ENCODE data around the gene ATAD1. TPM values are rescaled to one million over a fixed set of nuclear protein-coding genes. Genes with fewer than 3 reads are reported as not detected.
A peak's percentile ranks its signal among the peaks of the same experiment; 100 is the strongest.

The ATAD1 gene
- total and polyA plus RNA-seq, 5 donors from 2014 or later: 31.5 to 50.1 (median 33.9) TPM

DNA sequence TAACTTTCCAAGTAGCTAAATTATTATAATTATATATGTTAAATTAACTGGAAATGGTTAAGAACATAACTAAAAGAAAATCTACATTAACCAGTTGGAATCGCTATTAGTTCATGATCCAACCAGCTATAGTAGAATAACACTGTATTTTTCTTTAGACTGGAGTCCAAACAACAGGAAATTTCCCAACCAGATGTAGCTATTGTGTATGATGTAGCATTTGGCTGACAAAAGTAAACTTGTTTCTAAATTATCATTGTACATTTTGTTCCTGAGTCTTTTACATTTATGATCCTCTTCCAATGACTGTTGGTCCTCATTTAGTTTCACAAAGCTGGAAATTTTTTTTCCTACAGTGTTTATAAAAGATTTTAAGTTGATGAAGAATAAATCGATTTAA is 96.2 kb downstream of the ATAD1 start:
- ATAC-seq (ENCODE audit: low read depth in 2 of 2) (no peak), DNase-seq (no peak)
- Mint-ChIP-seq H3K36me3 (no peaks in the 10 kb centered on the region), H3K27me3 (peaks cover 25% of the 10 kb centered on the region), H3K9me3 (no peaks in the 10 kb centered on the region), H3K4me1 (no peaks in the 10 kb centered on the region), H3K27ac (no peak overlapping the region), H3K4me3 (no peak overlapping the region)
- Histone ChIP-seq H3K27me3 (ENCODE audit: control insufficient read depth, insufficient read depth, low read length) (peaks cover 3% of the 10 kb centered on the region), H3K4me3 (ENCODE audit: low read depth, low read length) (no peak overlapping the region), H3K27ac (ENCODE audit: insufficient read depth, low read length, poor library complexity, severe bottlenecking) (no peak overlapping the region), H3K9me3 (ENCODE audit: control insufficient read depth in 2 of 2, low read length in 2 of 2) (no peaks in the 10 kb centered on the region), H3K36me3 (ENCODE audit: control insufficient read depth, insufficient read depth, low read length) (no peaks in the 10 kb centered on the region), H3K4me1 (ENCODE audit: control insufficient read depth, insufficient read depth, low read length, poor library complexity, severe bottlenecking) (no peaks in the 10 kb centered on the region)

DNA sequence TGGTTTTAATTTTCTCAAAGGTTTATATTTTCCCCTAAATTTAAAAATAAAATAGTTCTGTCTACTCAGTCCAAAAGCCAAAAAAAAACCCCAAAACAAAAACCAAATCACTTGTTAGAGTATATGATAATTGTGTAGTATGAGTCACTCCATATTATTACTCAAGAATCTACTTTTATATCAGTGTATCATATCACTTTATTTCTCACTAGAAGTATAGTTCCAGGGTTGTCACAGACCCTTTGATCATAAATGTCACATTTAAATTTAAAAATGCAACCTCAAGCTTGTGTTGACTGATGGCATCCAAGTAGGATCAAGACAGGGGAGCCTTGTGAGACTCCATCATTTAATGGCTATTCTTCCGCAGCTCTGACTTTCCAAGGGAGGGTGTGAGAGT is 97.4 kb downstream of the ATAD1 start:
- Mint-ChIP-seq H3K9me3 (no peaks in the 10 kb centered on the region), H3K4me3 (no peak overlapping the region), H3K36me3 (no peaks in the 10 kb centered on the region), H3K4me1 (peaks cover 0 to 2% (median under 1%) of the 10 kb centered on the region in 4 donors), H3K27ac (no peak overlapping the region), H3K27me3 (peaks cover 21% of the 10 kb centered on the region)
- Histone ChIP-seq H3K36me3 (ENCODE audit: control insufficient read depth, insufficient read depth, low read length) (no peaks in the 10 kb centered on the region), H3K27ac (ENCODE audit: insufficient read depth, low read length, poor library complexity, severe bottlenecking) (no peak overlapping the region), H3K4me3 (ENCODE audit: low read depth, low read length) (no peak overlapping the region), H3K27me3 (ENCODE audit: control insufficient read depth, insufficient read depth, low read length) (peaks cover 3% of the 10 kb centered on the region), H3K4me1 (ENCODE audit: control insufficient read depth, insufficient read depth, low read length, poor library complexity, severe bottlenecking) (no peaks in the 10 kb centered on the region), H3K9me3 (ENCODE audit: control insufficient read depth in 2 of 2, low read length in 2 of 2) (no peaks in the 10 kb centered on the region)
- DNase-seq (no peak), ATAC-seq (ENCODE audit: low read depth in 2 of 2) (no peak)

DNA sequence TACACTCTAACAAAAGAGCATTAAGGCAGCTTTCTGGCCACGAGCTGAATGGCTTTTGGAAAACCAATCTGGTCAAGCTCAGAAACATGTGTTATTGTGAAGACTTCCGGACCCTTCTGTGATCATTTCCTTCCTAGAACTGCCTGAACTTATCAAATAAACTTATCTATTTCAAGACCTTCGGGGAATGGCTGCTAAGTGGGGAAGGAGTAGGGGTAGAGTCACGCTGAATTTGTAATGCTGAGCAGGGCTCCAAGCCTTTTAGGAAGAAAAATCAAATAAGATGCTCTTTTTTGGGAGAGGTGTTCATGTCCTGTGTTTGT is 101.7 kb downstream of the ATAD1 start:
- Mint-ChIP-seq H3K27ac (no peak overlapping the region), H3K4me1 (peaks cover 0 to 2% (median under 1%) of the 10 kb centered on the region in 4 donors), H3K36me3 (no peaks in the 10 kb centered on the region), H3K27me3 (peaks cover 21% of the 10 kb centered on the region), H3K4me3 (no peak overlapping the region), H3K9me3 (no peaks in the 10 kb centered on the region)
- DNase-seq (peak in 1 of 3 donors; percentile 7), ATAC-seq (ENCODE audit: low read depth in 2 of 2) (no peak)
- Histone ChIP-seq H3K27me3 (ENCODE audit: control insufficient read depth, insufficient read depth, low read length) (peaks cover 2% of the 10 kb centered on the region), H3K4me1 (ENCODE audit: control insufficient read depth, insufficient read depth, low read length, poor library complexity, severe bottlenecking) (no peaks in the 10 kb centered on the region), H3K36me3 (ENCODE audit: control insufficient read depth, insufficient read depth, low read length) (no peaks in the 10 kb centered on the region), H3K27ac (ENCODE audit: insufficient read depth, low read length, poor library complexity, severe bottlenecking) (no peak overlapping the region), H3K9me3 (ENCODE audit: control insufficient read depth in 2 of 2, low read length in 2 of 2) (no peaks in the 10 kb centered on the region), H3K4me3 (ENCODE audit: low read depth, low read length) (no peak overlapping the region)

DNA sequence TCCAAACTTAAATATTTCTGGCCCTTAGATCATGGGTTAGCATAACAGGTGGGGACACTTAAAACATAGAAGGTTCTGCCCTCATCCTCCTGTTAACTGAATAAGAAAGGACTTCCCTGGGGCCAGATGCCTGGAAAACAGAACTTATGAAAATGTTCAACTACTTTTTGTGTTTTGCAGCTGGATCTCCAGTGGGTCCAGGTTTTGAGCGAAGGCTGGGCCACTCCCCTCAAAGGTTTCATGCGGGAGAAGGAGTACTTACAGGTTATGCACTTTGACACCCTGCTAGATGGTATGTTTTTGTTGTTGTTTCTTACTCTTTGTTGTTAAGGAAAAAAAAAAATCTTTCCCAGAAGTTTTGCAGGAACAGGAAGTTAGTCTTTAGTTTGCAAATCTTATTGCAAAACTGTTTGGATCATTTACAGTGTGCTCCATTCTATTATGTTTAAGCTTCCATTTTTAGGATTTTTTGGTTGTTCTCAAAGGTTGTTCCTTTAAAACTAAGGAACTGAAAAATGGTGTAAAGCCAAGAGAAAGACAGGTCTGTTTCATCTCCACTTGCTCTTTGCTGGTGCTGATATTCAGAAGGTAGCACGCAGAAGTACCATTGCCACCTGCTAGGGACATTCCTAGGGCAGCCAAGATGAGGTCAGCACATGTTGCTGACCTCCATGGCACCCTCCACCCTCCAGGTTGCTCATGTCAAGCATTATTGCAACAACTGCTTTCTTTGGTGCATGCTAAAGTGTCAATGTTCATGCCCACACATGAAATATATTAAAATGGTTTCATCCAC is 102.3 kb downstream of the ATAD1 start:
- Mint-ChIP-seq H3K9me3 (no peaks in the 10 kb centered on the region), H3K36me3 (no peaks in the 10 kb centered on the region), H3K27ac (peak overlapping the region in 1 of 3 donors; percentile 11), H3K4me1 (peaks cover 0 to 2% (median under 1%) of the 10 kb centered on the region in 4 donors), H3K27me3 (peaks cover 19% of the 10 kb centered on the region), H3K4me3 (no peak overlapping the region)
- Histone ChIP-seq H3K9me3 (ENCODE audit: control insufficient read depth in 2 of 2, low read length in 2 of 2) (no peaks in the 10 kb centered on the region), H3K27ac (ENCODE audit: insufficient read depth, low read length, poor library complexity, severe bottlenecking) (no peak overlapping the region), H3K36me3 (ENCODE audit: control insufficient read depth, insufficient read depth, low read length) (no peaks in the 10 kb centered on the region), H3K27me3 (ENCODE audit: control insufficient read depth, insufficient read depth, low read length) (peaks cover 2% of the 10 kb centered on the region), H3K4me3 (ENCODE audit: low read depth, low read length) (no peak overlapping the region), H3K4me1 (ENCODE audit: control insufficient read depth, insufficient read depth, low read length, poor library complexity, severe bottlenecking) (no peaks in the 10 kb centered on the region)
- ATAC-seq (ENCODE audit: low read depth in 2 of 2) (no peak), DNase-seq (no peak)

DNA sequence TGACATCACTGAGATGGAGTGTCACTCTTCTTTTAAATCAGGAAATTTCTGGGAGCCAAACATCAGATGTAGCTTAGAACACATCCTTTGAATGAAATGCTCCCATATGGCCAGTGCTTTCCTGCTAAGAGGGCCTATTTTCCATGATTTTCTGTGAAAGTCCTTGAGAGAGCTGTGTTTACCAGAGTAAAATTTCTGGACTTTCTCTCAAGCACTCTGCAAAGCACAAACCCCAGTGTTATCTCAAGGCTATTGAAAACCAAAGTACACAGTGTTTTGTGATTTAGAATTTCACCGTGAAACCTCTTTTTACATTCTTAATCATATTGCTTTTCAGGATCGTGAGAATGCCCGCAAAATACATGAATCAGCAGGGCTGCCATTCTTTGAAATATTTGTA is 104.3 kb downstream of the ATAD1 start:
- Histone ChIP-seq H3K4me3 (ENCODE audit: low read depth, low read length) (no peak overlapping the region), H3K4me1 (ENCODE audit: control insufficient read depth, insufficient read depth, low read length, poor library complexity, severe bottlenecking) (no peaks in the 10 kb centered on the region), H3K36me3 (ENCODE audit: control insufficient read depth, insufficient read depth, low read length) (no peaks in the 10 kb centered on the region), H3K27me3 (ENCODE audit: control insufficient read depth, insufficient read depth, low read length) (peaks cover 9% of the 10 kb centered on the region), H3K9me3 (ENCODE audit: control insufficient read depth in 2 of 2, low read length in 2 of 2) (no peaks in the 10 kb centered on the region), H3K27ac (ENCODE audit: insufficient read depth, low read length, poor library complexity, severe bottlenecking) (no peak overlapping the region)
- Mint-ChIP-seq H3K27me3 (peaks cover 19% of the 10 kb centered on the region), H3K36me3 (no peaks in the 10 kb centered on the region), H3K9me3 (peaks cover 0 to 1% (median 0%) of the 10 kb centered on the region in 7 donors), H3K4me3 (no peak overlapping the region), H3K4me1 (peaks cover 0 to 2% (median under 1%) of the 10 kb centered on the region in 4 donors), H3K27ac (no peak overlapping the region)
- ATAC-seq (ENCODE audit: low read depth in 2 of 2): no peak
- DNase-seq: no peak

DNA sequence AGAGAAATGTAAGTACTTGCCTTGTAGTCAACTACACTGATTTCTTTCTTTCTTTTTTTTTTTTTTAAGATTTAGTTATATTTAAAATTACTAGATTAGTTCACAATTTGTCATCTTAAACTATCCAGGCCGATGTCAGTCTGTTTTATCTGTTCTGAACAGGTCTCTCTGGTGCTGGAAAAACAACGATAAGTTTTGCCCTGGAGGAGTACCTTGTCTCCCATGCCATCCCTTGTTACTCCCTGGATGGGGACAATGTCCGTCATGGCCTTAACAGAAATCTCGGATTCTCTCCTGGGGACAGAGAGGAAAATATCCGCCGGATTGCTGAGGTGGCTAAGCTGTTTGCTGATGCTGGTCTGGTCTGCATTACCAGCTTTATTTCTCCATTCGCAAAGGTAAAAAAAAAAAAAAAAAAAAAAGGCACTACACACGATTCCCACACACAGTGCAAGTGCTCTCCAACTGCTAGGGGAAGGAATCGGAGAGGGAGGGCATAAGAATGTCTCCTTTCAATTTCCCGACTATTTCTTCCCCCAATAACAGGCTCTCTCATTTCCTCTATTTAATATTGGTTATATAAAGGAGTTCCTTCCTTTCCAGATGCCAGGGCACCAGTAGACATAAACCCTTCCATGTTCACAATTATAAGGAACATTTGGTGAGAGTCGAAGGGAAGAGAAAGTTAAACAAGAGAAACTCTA is 105.0 kb downstream of the ATAD1 start:
- Mint-ChIP-seq H3K4me3 (no peak overlapping the region), H3K27ac (no peak overlapping the region), H3K27me3 (peaks cover 14% of the 10 kb centered on the region), H3K4me1 (peaks cover 0 to 2% (median under 1%) of the 10 kb centered on the region in 4 donors), H3K9me3 (peaks cover 0 to 1% (median 0%) of the 10 kb centered on the region in 7 donors), H3K36me3 (no peaks in the 10 kb centered on the region)
- H3K4me1 ChIP-seq (ENCODE audit: control insufficient read depth, insufficient read depth, low read length, poor library complexity, severe bottlenecking): no peaks in the 10 kb centered on the region
- no peak overlapping the region for H3K27ac ChIP-seq (ENCODE audit: insufficient read depth, low read length, poor library complexity, severe bottlenecking)
- peaks cover 9% of the 10 kb centered on the region for H3K27me3 ChIP-seq (ENCODE audit: control insufficient read depth, insufficient read depth, low read length)
- ATAC-seq (ENCODE audit: low read depth in 2 of 2) (no peak), DNase-seq (no peak)
- H3K36me3 ChIP-seq (ENCODE audit: control insufficient read depth, insufficient read depth, low read length): no peaks in the 10 kb centered on the region
- H3K4me3 ChIP-seq (ENCODE audit: low read depth, low read length): no peak overlapping the region
- no peaks in the 10 kb centered on the region for H3K9me3 ChIP-seq (ENCODE audit: control insufficient read depth in 2 of 2, low read length in 2 of 2)

DNA sequence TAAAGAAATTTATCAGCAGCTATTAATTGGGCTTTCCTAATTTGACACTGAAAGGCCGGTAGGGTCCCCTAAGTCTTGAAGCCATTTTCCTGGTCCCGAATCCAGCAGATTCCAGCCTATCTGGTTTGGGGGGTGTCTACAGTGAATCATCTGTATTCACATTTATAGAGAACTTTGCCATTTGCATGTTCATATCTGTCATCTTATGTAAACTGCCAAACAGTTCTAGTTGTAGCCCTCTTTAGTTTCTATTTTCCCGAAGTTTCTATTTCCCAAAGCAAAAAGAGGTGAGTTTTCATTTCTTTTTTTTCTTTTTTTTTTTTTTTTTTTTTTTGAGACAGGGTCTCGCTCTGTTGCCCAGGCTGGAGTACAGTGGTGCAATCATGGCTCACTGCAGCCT is 110.8 kb downstream of the ATAD1 start:
- H3K27me3 Mint-ChIP-seq: peaks cover 27% of the 10 kb centered on the region

More for the DNA sequence above, 110.8 kb downstream of the ATAD1 start:
- Mint-ChIP-seq H3K27ac (no peak overlapping the region), H3K36me3 (no peaks in the 10 kb centered on the region), H3K9me3 (peaks cover 0 to 1% (median 0%) of the 10 kb centered on the region in 7 donors), H3K4me3 (no peak overlapping the region), H3K4me1 (no peaks in the 10 kb centered on the region)
- no peak for DNase-seq
- no peak overlapping the region for H3K4me3 ChIP-seq (ENCODE audit: low read depth, low read length)
- no peak for ATAC-seq (ENCODE audit: low read depth in 2 of 2)
- no peaks in the 10 kb centered on the region for H3K36me3 ChIP-seq (ENCODE audit: control insufficient read depth, insufficient read depth, low read length)
- no peak overlapping the region for H3K27ac ChIP-seq (ENCODE audit: insufficient read depth, low read length, poor library complexity, severe bottlenecking)
- no peaks in the 10 kb centered on the region for H3K4me1 ChIP-seq (ENCODE audit: control insufficient read depth, insufficient read depth, low read length, poor library complexity, severe bottlenecking)
- H3K9me3 ChIP-seq (ENCODE audit: control insufficient read depth in 2 of 2, low read length in 2 of 2): no peaks in the 10 kb centered on the region
- H3K27me3 ChIP-seq (ENCODE audit: control insufficient read depth, insufficient read depth, low read length): peaks cover 14% of the 10 kb centered on the region
